ENCODE results near the gene LTA.

DNA sequence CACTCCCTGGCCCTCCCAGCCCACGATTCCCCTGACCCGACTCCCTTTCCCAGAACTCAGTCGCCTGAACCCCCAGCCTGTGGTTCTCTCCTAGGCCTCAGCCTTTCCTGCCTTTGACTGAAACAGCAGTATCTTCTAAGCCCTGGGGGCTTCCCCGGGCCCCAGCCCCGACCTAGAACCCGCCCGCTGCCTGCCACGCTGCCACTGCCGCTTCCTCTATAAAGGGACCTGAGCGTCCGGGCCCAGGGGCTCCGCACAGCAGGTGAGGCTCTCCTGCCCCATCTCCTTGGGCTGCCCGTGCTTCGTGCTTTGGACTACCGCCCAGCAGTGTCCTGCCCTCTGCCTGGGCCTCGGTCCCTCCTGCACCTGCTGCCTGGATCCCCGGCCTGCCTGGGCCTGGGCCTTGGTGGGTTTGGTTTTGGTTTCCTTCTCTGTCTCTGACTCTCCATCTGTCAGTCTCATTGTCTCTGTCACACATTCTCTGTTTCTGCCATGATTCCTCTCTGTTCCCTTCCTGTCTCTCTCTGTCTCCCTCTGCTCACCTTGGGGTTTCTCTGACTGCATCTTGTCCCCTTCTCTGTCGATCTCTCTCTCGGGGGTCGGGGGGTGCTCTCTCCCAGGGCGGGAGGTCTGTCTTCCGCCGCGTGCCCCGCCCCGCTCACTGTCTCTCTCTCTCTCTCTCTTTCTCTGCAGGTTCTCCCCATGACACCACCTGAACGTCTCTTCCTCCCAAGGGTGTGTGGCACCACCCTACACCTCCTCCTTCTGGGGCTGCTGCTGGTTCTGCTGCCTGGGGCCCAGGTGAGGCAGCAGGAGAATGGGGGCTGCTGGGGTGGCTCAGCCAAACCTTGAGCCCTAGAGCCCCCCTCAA, at the start of gene LTA:
- TF ChIP-seq POLR2A (IDR thresholded peaks at IDR 0.05; ENCODE audit: extremely low read depth, insufficient read length) = no peak
- TF ChIP-seq, protein P1, sequence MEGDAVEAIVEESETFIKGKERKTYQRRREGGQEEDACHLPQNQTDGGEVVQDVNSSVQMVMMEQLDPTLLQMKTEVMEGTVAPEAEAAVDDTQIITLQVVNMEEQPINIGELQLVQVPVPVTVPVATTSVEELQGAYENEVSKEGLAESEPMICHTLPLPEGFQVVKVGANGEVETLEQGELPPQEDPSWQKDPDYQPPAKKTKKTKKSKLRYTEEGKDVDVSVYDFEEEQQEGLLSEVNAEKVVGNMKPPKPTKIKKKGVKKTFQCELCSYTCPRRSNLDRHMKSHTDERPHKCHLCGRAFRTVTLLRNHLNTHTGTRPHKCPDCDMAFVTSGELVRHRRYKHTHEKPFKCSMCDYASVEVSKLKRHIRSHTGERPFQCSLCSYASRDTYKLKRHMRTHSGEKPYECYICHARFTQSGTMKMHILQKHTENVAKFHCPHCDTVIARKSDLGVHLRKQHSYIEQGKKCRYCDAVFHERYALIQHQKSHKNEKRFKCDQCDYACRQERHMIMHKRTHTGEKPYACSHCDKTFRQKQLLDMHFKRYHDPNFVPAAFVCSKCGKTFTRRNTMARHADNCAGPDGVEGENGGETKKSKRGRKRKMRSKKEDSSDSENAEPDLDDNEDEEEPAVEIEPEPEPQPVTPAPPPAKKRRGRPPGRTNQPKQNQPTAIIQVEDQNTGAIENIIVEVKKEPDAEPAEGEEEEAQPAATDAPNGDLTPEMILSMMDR (IDR thresholded peaks at IDR 0.05; ENCODE audit: low read depth, low read length) = no peak
- TF ChIP-seq MYC (IDR thresholded peaks at IDR 0.05; ENCODE audit: low read depth, low read length) = no peak

Data from NB4 (cell line).